ENCODE measurements around the gene MAST4.

Gene MAST4

GRCh38 chr5:66862020-66862419 lies 265.8 kb downstream of the MAST4 start:
- no peaks in the 10 kb centered on the region for H3K9me3 ChIP-seq
- H3K4me1 ChIP-seq, result no peaks in the 10 kb centered on the region; the same call in 1 of the 2 replicates
- TF ChIP-seq, protein P1, sequence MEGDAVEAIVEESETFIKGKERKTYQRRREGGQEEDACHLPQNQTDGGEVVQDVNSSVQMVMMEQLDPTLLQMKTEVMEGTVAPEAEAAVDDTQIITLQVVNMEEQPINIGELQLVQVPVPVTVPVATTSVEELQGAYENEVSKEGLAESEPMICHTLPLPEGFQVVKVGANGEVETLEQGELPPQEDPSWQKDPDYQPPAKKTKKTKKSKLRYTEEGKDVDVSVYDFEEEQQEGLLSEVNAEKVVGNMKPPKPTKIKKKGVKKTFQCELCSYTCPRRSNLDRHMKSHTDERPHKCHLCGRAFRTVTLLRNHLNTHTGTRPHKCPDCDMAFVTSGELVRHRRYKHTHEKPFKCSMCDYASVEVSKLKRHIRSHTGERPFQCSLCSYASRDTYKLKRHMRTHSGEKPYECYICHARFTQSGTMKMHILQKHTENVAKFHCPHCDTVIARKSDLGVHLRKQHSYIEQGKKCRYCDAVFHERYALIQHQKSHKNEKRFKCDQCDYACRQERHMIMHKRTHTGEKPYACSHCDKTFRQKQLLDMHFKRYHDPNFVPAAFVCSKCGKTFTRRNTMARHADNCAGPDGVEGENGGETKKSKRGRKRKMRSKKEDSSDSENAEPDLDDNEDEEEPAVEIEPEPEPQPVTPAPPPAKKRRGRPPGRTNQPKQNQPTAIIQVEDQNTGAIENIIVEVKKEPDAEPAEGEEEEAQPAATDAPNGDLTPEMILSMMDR (IDR thresholded peaks at IDR 0.05; ENCODE audit: low read depth, low read length), result no peak
- no peak overlapping the region for H3K4me3 ChIP-seq (ENCODE audit: low read depth, low read length)
- DNase-seq, result no peak
- no peaks in the 10 kb centered on the region for H3K27me3 ChIP-seq
- no peaks in the 10 kb centered on the region for H3K36me3 ChIP-seq

DNA sequence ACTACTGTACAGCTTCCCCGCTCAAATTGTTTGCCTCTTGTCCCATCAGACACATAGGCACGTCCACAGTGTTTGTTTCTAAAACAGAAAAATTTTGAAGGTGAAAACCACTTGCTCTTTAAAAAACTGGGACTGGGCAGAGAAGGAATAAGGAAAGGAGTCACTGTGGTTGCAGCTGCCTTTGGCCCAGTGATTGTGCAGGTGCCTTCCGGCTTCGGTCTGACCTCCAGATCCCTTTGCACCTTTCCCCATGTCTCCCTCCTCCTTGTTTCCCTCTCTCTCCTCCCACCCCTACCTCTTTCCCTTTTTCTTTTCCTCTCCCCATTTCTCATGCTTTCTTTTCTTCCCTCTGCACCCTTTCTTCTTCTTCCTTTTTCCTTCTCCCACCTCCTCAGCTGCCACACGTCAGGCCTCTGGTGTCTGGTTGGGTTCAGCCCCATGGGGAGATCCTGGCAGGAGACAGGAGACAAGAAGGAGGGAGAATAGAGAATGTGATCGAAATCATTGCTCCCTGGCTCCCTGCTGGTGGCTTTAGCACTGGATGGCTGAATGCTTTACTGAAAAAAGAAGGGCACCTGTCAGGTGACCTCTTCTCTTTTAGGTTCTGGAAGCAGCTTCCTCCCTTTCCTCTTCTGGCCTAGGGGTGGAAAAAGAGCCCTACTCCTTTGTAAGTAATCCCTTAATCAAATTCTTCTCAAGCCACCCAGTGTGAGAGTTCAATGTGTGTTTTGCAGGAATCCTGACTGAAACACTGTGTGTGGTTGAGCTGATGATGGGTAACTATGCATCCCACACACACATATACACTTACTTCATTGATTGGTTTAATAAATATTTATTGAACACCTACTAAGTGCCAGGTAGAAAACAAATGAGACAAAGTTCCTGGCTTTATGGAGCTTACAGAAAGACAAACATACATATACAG lies 267.3 kb downstream of the MAST4 start:
- Histone ChIP-seq H3K36me3 (no peaks in the 10 kb centered on the region), H3K4me1 (no peaks in the 10 kb centered on the region; the same call in 1 of the 2 replicates), H3K4me3 (ENCODE audit: low read depth, low read length) (no peak overlapping the region), H3K27me3 (no peaks in the 10 kb centered on the region), H3K9me3 (no peaks in the 10 kb centered on the region)
- DNase-seq, result no peak
- TF ChIP-seq, protein P1 (IDR thresholded peaks at IDR 0.05; ENCODE audit: low read depth, low read length), result no peak

DNA sequence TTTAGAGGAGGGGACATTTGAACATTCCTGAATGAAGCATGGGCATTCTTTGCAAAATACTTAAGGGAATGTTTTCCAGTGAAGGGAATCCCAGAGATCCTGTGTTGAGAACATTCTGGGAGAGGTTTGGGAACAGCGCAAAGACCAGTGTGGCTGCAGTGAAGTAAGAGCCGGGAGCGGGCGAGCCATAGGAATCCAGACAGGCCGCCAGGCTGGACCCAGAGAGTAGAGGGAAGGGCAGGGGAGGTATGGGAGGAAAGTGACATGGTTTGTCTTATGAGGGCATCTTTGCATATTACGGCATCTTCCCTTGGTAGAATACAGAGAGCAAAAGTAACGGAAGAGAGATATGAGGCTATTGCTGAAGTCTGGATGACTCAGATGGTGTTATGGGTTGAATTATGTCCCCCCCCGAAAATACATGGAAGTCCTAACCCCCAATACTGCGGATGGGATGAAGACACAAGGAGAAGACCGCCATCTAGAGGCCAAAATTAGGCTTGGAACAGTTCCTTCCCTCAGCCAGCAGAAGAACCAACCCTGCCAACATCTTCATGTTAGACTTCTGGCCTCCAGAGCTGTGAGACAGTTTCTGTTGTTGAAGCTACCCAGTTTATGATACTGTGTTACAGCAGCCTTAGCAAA lies 268.2 kb downstream of the MAST4 start:
- Histone ChIP-seq H3K9me3 (no peaks in the 10 kb centered on the region), H3K27me3 (no peaks in the 10 kb centered on the region), H3K4me3 (ENCODE audit: low read depth, low read length) (no peak overlapping the region), H3K4me1 (no peaks in the 10 kb centered on the region; the same call in 1 of the 2 replicates), H3K36me3 (no peaks in the 10 kb centered on the region)
- peak; percentile 40 for DNase-seq
- TF ChIP-seq, protein P1 (IDR thresholded peaks at IDR 0.05; ENCODE audit: low read depth, low read length), result peak; percentile 69

GRCh38 chr5:66867618-66868322 lies 271.6 kb downstream of the MAST4 start:
- Histone ChIP-seq H3K36me3 (no peaks in the 10 kb centered on the region), H3K4me3 (ENCODE audit: low read depth, low read length) (no peak overlapping the region), H3K27me3 (no peaks in the 10 kb centered on the region), H3K4me1 (no peaks in the 10 kb centered on the region; the same call in 1 of the 2 replicates), H3K9me3 (no peaks in the 10 kb centered on the region)
- no peak for DNase-seq
- TF ChIP-seq, protein P1 (IDR thresholded peaks at IDR 0.05; ENCODE audit: low read depth, low read length), result no peak

DNA sequence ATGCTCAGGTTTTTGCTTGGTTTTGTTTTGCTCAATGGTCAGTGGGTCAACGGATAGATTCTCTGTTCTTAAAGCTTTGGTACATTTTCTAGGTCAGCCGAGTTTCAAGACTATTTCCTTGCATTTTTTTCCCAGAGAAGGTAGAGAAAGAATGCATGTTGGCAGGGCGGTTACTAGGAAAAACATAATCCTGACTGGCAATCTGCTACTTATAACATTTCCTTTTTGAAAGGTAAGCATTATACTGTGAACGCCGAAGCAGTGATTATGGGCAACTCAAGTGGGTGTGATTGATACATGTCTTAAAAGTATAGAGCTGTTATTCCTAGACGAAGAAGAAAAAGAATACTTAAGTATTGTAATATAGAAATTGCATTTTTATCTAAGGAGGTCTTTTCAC lies 273.2 kb downstream of the MAST4 start:
- DNase-seq, result no peak

More for the DNA sequence above, 273.2 kb downstream of the MAST4 start:
- Histone ChIP-seq H3K36me3 (no peaks in the 10 kb centered on the region), H3K4me3 (ENCODE audit: low read depth, low read length) (no peak overlapping the region), H3K4me1 (no peaks in the 10 kb centered on the region), H3K27me3 (no peaks in the 10 kb centered on the region), H3K9me3 (no peaks in the 10 kb centered on the region)
- TF ChIP-seq, protein P1 (IDR thresholded peaks at IDR 0.05; ENCODE audit: low read depth, low read length), result no peak

Measured in BE2C (cell line).